GM12873 (cell line): Measurements from ENCODE around the gene LAMC1.

Source experiments
- TF ChIP-seq, protein P1 (sequence below): IDR thresholded peaks from 2 replicates; pipeline ENCODE4 v1.5.1; 2012; ENCODE audit warnings: low read depth, mild to moderate bottlenecking, moderate library complexity, low read length, control low read depth; ENCODE audit not compliant: insufficient read depth; ENCODE audit errors: missing control alignments

LAMC1 gene

DNA sequence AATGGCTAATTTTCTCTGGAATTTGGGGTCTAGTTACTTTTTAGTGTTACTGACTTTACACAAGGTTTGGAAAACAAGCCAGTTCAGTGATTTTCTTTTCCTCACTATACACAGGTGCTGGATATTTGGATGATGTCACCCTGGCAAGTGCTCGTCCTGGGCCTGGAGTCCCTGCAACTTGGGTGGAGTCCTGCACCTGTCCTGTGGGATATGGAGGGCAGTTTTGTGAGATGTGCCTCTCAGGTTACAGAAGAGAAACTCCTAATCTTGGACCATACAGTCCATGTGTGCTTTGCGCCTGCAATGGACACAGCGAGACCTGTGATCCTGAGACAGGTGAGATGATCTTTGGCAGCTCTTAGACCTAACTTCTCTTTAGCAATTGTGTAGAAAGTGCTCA, 98.4 kb downstream of the LAMC1 start:
- TF ChIP-seq, protein P1, sequence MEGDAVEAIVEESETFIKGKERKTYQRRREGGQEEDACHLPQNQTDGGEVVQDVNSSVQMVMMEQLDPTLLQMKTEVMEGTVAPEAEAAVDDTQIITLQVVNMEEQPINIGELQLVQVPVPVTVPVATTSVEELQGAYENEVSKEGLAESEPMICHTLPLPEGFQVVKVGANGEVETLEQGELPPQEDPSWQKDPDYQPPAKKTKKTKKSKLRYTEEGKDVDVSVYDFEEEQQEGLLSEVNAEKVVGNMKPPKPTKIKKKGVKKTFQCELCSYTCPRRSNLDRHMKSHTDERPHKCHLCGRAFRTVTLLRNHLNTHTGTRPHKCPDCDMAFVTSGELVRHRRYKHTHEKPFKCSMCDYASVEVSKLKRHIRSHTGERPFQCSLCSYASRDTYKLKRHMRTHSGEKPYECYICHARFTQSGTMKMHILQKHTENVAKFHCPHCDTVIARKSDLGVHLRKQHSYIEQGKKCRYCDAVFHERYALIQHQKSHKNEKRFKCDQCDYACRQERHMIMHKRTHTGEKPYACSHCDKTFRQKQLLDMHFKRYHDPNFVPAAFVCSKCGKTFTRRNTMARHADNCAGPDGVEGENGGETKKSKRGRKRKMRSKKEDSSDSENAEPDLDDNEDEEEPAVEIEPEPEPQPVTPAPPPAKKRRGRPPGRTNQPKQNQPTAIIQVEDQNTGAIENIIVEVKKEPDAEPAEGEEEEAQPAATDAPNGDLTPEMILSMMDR, result no peak

DNA sequence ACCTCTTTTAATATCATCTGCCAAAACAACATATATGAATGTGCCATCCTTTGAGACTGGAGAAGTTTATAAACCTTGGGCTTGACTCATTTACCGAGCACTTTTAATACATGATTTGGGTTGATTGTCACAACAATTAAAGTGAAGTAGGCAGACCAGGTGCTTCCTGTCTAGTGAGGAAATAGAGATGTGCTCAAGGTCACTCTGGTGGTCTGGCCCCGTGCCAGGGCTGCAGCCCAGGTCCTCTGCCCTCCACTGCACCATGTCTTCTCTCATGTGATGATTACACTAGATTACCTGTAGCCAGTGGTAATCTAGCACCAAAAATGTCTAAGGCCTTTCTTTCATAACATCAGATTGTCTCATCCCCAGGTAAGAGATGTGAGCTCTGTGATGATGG, 101.0 kb downstream of the LAMC1 start:
- TF ChIP-seq, protein P1, result no peak

DNA sequence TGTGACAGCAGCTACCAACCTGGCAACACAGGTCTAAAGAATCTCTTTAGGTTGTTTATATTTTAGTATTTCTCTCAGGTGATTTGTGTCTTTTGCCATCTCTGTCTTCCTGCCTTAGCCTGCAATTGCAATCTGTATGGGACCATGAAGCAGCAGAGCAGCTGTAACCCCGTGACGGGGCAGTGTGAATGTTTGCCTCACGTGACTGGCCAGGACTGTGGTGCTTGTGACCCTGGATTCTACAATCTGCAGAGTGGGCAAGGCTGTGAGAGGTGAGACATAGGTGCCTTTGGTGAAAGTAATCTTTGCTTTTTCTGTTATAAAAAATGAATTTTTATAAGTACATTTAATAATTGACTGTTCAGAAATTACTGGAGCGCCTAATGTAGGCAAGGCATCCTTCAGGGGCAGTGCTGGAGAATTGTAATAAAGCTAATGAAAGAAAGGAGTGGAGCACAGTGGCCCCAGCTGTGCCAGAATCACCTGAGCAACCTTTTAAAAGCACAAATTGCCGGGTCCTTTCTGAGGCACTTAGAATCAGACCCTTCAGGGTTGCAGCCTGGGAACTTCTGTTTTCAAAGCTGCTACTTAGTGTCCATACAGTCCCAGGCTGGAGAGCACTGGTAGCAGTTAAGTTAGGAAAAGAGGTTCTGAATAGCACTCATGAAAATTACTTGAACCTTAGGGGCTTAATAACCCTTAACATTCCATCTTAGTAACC, 102.2 kb downstream of the LAMC1 start:
- TF ChIP-seq, protein P1, result no peak

DNA sequence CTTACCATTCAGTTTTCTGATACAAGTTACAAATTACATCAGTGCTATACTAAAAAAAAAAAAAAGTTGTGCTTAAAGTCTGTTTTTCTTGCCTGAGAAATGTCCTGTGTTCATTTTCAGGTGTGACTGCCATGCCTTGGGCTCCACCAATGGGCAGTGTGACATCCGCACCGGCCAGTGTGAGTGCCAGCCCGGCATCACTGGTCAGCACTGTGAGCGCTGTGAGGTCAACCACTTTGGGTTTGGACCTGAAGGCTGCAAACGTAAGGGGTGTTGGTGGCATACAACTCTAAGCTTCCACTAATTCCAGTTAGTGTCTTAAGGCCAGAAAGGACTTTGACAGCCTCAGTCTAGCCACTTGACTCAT, 102.8 kb downstream of the LAMC1 start:
- TF ChIP-seq, protein P1, result no peak

DNA sequence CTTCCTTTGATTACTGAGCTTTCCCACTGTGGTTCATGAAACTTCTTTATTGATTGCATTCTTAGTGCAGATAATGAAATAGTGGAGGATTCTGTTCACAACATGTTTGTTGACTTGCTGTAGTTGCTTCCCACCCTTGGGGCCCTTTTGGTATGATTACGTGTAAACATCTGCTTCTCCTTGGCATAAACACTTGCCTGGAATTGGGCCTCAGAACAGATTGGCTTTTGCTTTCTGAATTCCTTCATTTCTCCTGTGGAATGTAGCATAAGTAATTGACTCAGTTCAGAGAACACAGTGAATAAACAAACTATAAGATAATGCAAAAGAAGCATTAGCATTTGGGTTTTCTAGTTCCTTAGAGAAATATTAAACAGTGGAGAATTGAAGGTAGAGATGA, 103.3 kb downstream of the LAMC1 start:
- TF ChIP-seq, protein P1, result no peak

DNA sequence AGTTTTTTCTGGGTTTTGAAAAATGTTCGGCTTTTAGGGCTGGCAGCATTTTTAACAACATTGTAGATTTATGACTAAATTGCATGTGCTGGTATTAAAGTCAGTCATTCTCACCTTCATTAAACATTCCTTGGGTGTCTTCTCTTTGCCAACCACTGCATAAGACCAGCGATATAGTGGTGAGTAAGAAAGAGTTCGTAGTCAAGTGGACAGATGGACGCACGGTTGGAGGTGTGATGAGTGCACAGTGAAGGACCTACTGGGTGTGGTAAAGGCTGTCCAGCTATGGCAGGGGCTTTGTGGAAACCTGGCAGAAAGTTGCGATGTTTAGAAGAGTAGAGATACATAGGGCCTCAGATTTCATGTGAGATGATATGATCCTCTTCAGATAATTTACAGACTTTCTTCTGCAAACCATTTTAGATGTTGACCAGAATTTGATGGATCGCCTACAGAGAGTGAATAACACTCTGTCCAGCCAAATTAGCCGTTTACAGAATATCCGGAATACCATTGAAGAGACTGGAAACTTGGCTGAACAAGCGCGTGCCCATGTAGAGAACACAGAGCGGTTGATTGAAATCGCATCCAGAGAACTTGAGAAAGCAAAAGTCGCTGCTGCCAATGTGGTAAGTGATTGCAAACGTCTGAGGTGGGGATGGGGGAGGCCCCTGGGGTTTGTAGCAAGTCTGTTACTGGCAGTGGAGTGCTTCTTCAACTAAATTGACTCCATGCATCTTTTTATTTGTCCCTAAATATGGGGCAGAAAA, 106.9 kb downstream of the LAMC1 start:
- TF ChIP-seq, protein P1, result no peak

DNA sequence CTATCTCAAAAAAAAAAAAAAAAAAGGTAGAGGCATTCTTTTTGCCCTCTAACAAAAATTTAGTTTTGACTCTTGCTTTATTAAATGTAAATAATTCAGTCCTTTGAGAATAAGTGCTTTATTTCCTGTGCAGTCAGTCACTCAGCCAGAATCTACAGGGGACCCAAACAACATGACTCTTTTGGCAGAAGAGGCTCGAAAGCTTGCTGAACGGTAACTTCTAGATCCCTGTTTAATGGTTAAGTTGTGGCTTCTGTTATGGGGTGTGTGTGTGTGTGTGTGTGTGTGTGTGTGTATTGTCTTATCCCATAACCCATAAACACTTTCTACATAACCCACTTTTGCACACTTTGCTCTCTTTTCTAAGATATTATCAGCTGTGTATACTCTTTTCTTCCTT, 107.9 kb downstream of the LAMC1 start:
- TF ChIP-seq, protein P1, result no peak
